Breast epithelium (tissue), 4 donors: ENCODE data around the gene SURF4. TPM values are rescaled to one million over a fixed set of nuclear protein-coding genes. Genes with fewer than 3 reads are reported as not detected.

Source experiments
- DNase-seq, 2 donors: peaks; one replicate each; pipeline ENCODE4 v3.0.0-alpha.2; 2019; ENCODE audit warnings: low spot score in 2 of 2
- H3K27ac ChIP-seq, 2 donors: fragments of 200-600 bp; sonication (generic) in 1 of 2; one replicate each; pipeline ENCODE4 v1.5.1; 2016 to 2019; ENCODE audit warnings: mild to moderate bottlenecking in 1 of 2
- H3K27me3 ChIP-seq, 2 donors: fragments of 200-600 bp; sonication (generic) in 1 of 2; one replicate each; pipeline versions ENCODE4 v1.5.1 to v1.6.0; 2017 to 2019; ENCODE audit warnings: control low read depth in 1 of 2, mild to moderate bottlenecking in 1 of 2
- H3K36me3 ChIP-seq: fragments of 200-600 bp; one replicate; pipeline ENCODE4 v1.5.1; 2019
- H3K4me1 ChIP-seq, 2 donors: fragments of 200-600 bp; sonication (generic); one replicate each; pipeline ENCODE4 v1.5.1; 2016 to 2019; ENCODE audit warnings: control low read depth in 1 of 2
- H3K4me3 ChIP-seq, 3 donors: fragments of 200-600 bp; sonication (generic); 1 replicate in 2 of 3; 2 replicates in 1 of 3; pipeline ENCODE4 v1.5.1; 2016 to 2019; ENCODE audit warnings: mild to moderate bottlenecking in 3 of 3, moderate library complexity in 2 of 3
- H3K9me3 ChIP-seq, 2 donors: fragments of 200-600 bp; sonication (generic) in 1 of 2; one replicate each; pipeline ENCODE4 v1.5.1; 2016 to 2019; ENCODE audit warnings: control low read depth in 1 of 2
- CTCF ChIP-seq, 3 donors: fragments of 450-650 bp; IDR thresholded peaks; one replicate each; pipeline ENCODE4 v1.5.1; 2016 to 2017; ENCODE audit warnings: antibody characterized with exemption in 3 of 3, mild to moderate bottlenecking in 3 of 3, moderate library complexity in 3 of 3
- POLR2A ChIP-seq: fragments of 450-650 bp; IDR thresholded peaks from one replicate; pipeline ENCODE4 v1.6.1; 2016; ENCODE audit warnings: antibody characterized with exemption, mild to moderate bottlenecking, moderate library complexity
- POLR2AphosphoS5 ChIP-seq, 3 donors: sonication (generic); formaldehyde crosslinking; IDR thresholded peaks; one replicate each; pipeline ENCODE4 v1.6.1; 2017; ENCODE audit warnings: antibody characterized with exemption in 3 of 3
- intact Hi-C: fragments of 100-400 bp; cut with DNase I; formaldehyde crosslinking; loops from one replicate; pipeline ENCODE4 v1.15.1; 2023; ENCODE audit warnings: low total_unique reads
- total RNA-seq, 3 donors: library from RNA; depleted of rRNA; stranded (reverse); fragments of >200 nt; gene quantifications; one replicate each; pipeline ENCODE4 v1.1.0, GENCODE V29; 2016

The SURF4 gene
- total RNA-seq, 3 donors from 2014 or later, result 109 to 164 (median 133) TPM

- Histone ChIP-seq H3K4me3 (no peak overlapping the region), H3K4me1 (peaks cover 0 to 12% of the 10 kb centered on the region in 2 donors), H3K36me3 (peaks cover 9% of the 10 kb centered on the region), H3K27me3 (no peaks in the 10 kb centered on the region), H3K27ac (no peak overlapping the region), H3K9me3 (no peaks in the 10 kb centered on the region)
- TF ChIP-seq POLR2AphosphoS5 (IDR thresholded peaks at IDR 0.05) (no peak), CTCF (IDR thresholded peaks at IDR 0.05) (no peak), POLR2A (no peak)
- intact Hi-C loops, result no loop called here
- DNase-seq, result no peak
Observed at GRCh38 chr9:133333566-133333965, 42.3 kb downstream of the SURF4 start.

GRCh38 chr9:133333011-133333410 lies 42.8 kb downstream of the SURF4 start:
- Histone ChIP-seq H3K27ac (no peak overlapping the region), H3K9me3 (no peaks in the 10 kb centered on the region), H3K4me1 (peaks cover 0 to 12% of the 10 kb centered on the region in 2 donors), H3K4me3 (no peak overlapping the region), H3K36me3 (peaks cover 9% of the 10 kb centered on the region), H3K27me3 (no peaks in the 10 kb centered on the region)
- intact Hi-C loops, result no loop called here
- no peak for DNase-seq
- TF ChIP-seq CTCF (IDR thresholded peaks at IDR 0.05) (no peak), POLR2AphosphoS5 (IDR thresholded peaks at IDR 0.05) (no peak), POLR2A (no peak)

GRCh38 chr9:133332381-133332730 lies 43.5 kb downstream of the SURF4 start:
- H3K27me3 ChIP-seq, result no peaks in the 10 kb centered on the region
- H3K27ac ChIP-seq, result no peak overlapping the region
- TF ChIP-seq CTCF (IDR thresholded peaks at IDR 0.05), result no peak
- TF ChIP-seq POLR2A, result no peak
- TF ChIP-seq POLR2AphosphoS5 (IDR thresholded peaks at IDR 0.05), result no peak
- H3K4me1 ChIP-seq, result peaks cover 0 to 12% of the 10 kb centered on the region in 2 donors
- H3K9me3 ChIP-seq, result no peaks in the 10 kb centered on the region
- no peak for DNase-seq
- intact Hi-C loops, result no loop called here
- H3K4me3 ChIP-seq, result no peak overlapping the region
- H3K36me3 ChIP-seq, result peaks cover 9% of the 10 kb centered on the region

DNA sequence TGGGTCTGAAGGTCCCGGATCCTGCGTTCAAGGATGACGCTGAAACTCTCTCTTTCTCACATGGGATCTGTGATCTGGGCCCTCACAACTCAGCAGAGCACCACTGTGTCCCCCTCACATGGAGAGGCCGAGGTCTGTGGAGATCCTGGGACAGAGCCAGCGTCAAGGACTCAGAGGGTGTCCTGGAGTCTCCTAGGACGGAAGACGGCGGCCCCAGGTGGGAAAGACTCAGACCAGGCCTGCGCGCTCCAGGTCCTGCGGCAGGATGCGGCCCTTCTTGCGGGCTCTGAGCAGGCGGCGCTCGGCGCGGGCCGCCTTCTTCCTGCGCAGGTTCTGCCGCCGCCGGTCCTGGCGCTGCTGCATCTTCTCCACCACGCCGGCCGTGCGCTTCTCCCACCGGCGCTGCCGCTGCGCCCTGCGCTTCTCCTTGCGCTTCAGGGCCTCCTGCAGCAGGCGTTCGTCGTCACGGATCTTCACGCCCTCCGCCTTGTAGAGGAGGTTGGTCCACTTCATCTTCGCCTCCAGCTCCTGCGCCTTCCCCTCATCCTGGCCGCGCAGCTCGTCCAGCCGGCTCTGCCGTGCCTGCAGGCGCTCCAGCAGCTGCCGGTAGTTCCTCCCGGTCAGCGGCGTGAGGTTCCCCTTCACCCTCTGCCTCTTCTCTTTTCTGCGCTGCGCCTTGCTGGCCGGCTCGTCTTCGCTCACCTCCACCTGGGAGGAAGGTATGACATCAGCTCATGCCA lies 44.0 kb downstream of the SURF4 start:
- TF ChIP-seq POLR2A (no peak), POLR2AphosphoS5 (IDR thresholded peaks at IDR 0.05) (no peak), CTCF (IDR thresholded peaks at IDR 0.05) (no peak)
- intact Hi-C loops, result no loop called here
- no peak overlapping the region for H3K4me3 ChIP-seq
- H3K4me1 ChIP-seq, result peaks cover 0 to 12% of the 10 kb centered on the region in 2 donors
- peaks cover 9% of the 10 kb centered on the region for H3K36me3 ChIP-seq
- H3K27ac ChIP-seq, result no peak overlapping the region
- no peaks in the 10 kb centered on the region for H3K27me3 ChIP-seq
- H3K9me3 ChIP-seq, result no peaks in the 10 kb centered on the region
- no peak for DNase-seq

- TF ChIP-seq POLR2A, result no peak
- TF ChIP-seq POLR2AphosphoS5 (IDR thresholded peaks at IDR 0.05), result no peak
- no peak for TF ChIP-seq CTCF (IDR thresholded peaks at IDR 0.05)
- Histone ChIP-seq H3K4me3 (no peak overlapping the region), H3K27ac (no peak overlapping the region), H3K9me3 (no peaks in the 10 kb centered on the region), H3K36me3 (peaks cover 9% of the 10 kb centered on the region), H3K4me1 (peaks cover 0 to 12% of the 10 kb centered on the region in 2 donors), H3K27me3 (no peaks in the 10 kb centered on the region)
- DNase-seq, result no peak
- intact Hi-C loops, result no loop called here
Observed at GRCh38 chr9:133331221-133331620, 44.6 kb downstream of the SURF4 start.
